Glutamatergic neuron (in vitro differentiated cells): ENCODE results near the gene ASB17. TPM values are rescaled to one million over a fixed set of nuclear protein-coding genes. Genes with fewer than 3 reads are reported as not detected.

Experiments used
- DNase-seq: peaks from one replicate; pipeline ENCODE4 v3.0.0; 2022
- H3K27ac Mint-ChIP-seq: one replicate; pipeline ENCODE4 v1.8.0; 2020; ENCODE audit warnings: mild to moderate bottlenecking, mixed read lengths, inconsistent platforms; ENCODE audit not compliant: unreplicated experiment
- H3K27me3 Mint-ChIP-seq: one replicate; pipeline ENCODE4 v1.8.0; 2020; ENCODE audit warnings: mild to moderate bottlenecking, moderate library complexity, mixed read lengths, inconsistent platforms; ENCODE audit not compliant: unreplicated experiment
- H3K36me3 Mint-ChIP-seq: one replicate; pipeline ENCODE4 v1.8.0; 2020; ENCODE audit warnings: mild to moderate bottlenecking, mixed read lengths, inconsistent platforms; ENCODE audit not compliant: unreplicated experiment
- H3K4me1 Mint-ChIP-seq: one replicate; pipeline ENCODE4 v1.8.0; 2020; ENCODE audit warnings: mild to moderate bottlenecking, low read depth, mixed read lengths, inconsistent platforms; ENCODE audit not compliant: unreplicated experiment
- H3K4me3 Mint-ChIP-seq: one replicate; pipeline ENCODE4 v1.8.0; 2020; ENCODE audit warnings: mild to moderate bottlenecking, mixed read lengths, inconsistent platforms; ENCODE audit not compliant: unreplicated experiment
- H3K9me3 Mint-ChIP-seq: one replicate; pipeline ENCODE4 v1.8.0; 2020; ENCODE audit warnings: mild to moderate bottlenecking, moderate library complexity, mixed read lengths, inconsistent platforms; ENCODE audit not compliant: unreplicated experiment
- CTCF ChIP-seq: fragments of 200-600 bp; sonication (generic); IDR thresholded peaks from one replicate; pipeline ENCODE4 v1.5.0; 2021; ENCODE audit not compliant: partially characterized antibody, unreplicated experiment
- total RNA-seq: library from RNA; stranded (reverse); fragmentation: NEBNext Ultra II Directional; extraction: Animal tissue kit (Norgen Biotek cat#: 25700); gene quantifications from one replicate; pipeline ENCODE4 v1.2.1, GENCODE V29; 2021; ENCODE audit not compliant: unreplicated experiment

The ASB17 gene
- total RNA-seq, 1 donor from 2014 or later: not detected

- no peak overlapping the region for H3K27ac Mint-ChIP-seq
- TF ChIP-seq CTCF: no peak
- no peak for DNase-seq
- H3K27me3 Mint-ChIP-seq: no peaks in the 10 kb centered on the region
- no peak overlapping the region for H3K4me3 Mint-ChIP-seq
- no peaks in the 10 kb centered on the region for H3K4me1 Mint-ChIP-seq
- no peaks in the 10 kb centered on the region for H3K9me3 Mint-ChIP-seq
- no peaks in the 10 kb centered on the region for H3K36me3 Mint-ChIP-seq
These were observed 30.8 kb downstream of the ASB17 start for GRCh38 chr1:75901371-75901770.

- no peak for DNase-seq
- no peaks in the 10 kb centered on the region for H3K9me3 Mint-ChIP-seq
- H3K4me1 Mint-ChIP-seq: no peaks in the 10 kb centered on the region
- no peaks in the 10 kb centered on the region for H3K36me3 Mint-ChIP-seq
- no peak overlapping the region for H3K4me3 Mint-ChIP-seq
- no peak for TF ChIP-seq CTCF
- H3K27ac Mint-ChIP-seq: no peak overlapping the region
- no peaks in the 10 kb centered on the region for H3K27me3 Mint-ChIP-seq
These were observed 47.8 kb downstream of the ASB17 start for GRCh38 chr1:75884437-75884836.

- Mint-ChIP-seq H3K27ac (no peak overlapping the region), H3K4me1 (no peaks in the 10 kb centered on the region), H3K9me3 (no peaks in the 10 kb centered on the region), H3K27me3 (no peaks in the 10 kb centered on the region), H3K4me3 (no peak overlapping the region), H3K36me3 (no peaks in the 10 kb centered on the region)
- DNase-seq: no peak
- TF ChIP-seq CTCF: no peak
These were observed 52.2 kb downstream of the ASB17 start for GRCh38 chr1:75879985-75880384.

GRCh38 chr1:75870951-75871350, 61.3 kb downstream of the ASB17 start:
- H3K4me3 Mint-ChIP-seq: no peak overlapping the region
- peaks cover 5% of the 10 kb centered on the region for H3K36me3 Mint-ChIP-seq
- H3K27me3 Mint-ChIP-seq: no peaks in the 10 kb centered on the region
- DNase-seq: no peak
- peaks cover 4% of the 10 kb centered on the region for H3K4me1 Mint-ChIP-seq
- TF ChIP-seq CTCF: no peak
- H3K9me3 Mint-ChIP-seq: peaks cover 4% of the 10 kb centered on the region
- H3K27ac Mint-ChIP-seq: no peak overlapping the region

Other genes starting within 250 kb of the ASB17 start
- 70.3 TPM for gene ACADM, start 207.7 kb downstream of the ASB17 start, total RNA-seq
- 70.8 TPM for gene RABGGTB, start 146.1 kb downstream of the ASB17 start, total RNA-seq
- 0.20 TPM for gene MSH4, start 135.5 kb downstream of the ASB17 start, total RNA-seq
- gene ST6GALNAC3, start 142.3 kb upstream of the ASB17 start, total RNA-seq: 6.5 TPM